Activated naive CD4-positive, alpha-beta T cell treated with anti-CD3 and anti-CD28 coated beads, Interleukin-2, amount 50 U/mL, for 72 hours (primary cell): Measurements from ENCODE around the gene FAM78A. TPM values are rescaled to one million over a fixed set of nuclear protein-coding genes. Genes with fewer than 3 reads are reported as not detected.
"Not testable (repeated sequence)": the region's sequence is repeated elsewhere in the genome, so short reads cannot be mapped to it uniquely, and the experiment has no call there.

Experiments used
- ATAC-seq, 2 donors: fragments of 150-1000 bp; cut with Tn5 transposase; 2 replicates each; pipeline ENCODE4 v1.10.0; 2021; ENCODE audit warnings: mild to moderate bottlenecking in 2 of 2, moderate library complexity in 2 of 2
- DNase-seq, 2 donors: peaks; one replicate each; pipeline ENCODE4 v3.0.0; 2021 to 2022; ENCODE audit warnings: low spot score in 2 of 2
- H3K27ac Mint-ChIP-seq, 2 donors: one replicate each; pipeline ENCODE4 v1.8.0; 2022; ENCODE audit warnings: mild to moderate bottlenecking in 2 of 2, mixed read lengths in 2 of 2
- H3K36me3 Mint-ChIP-seq, 2 donors: one replicate each; pipeline ENCODE4 v1.8.0; 2022; ENCODE audit warnings: mixed read lengths in 2 of 2
- H3K9me3 Mint-ChIP-seq, 2 donors: one replicate each; pipeline ENCODE4 v1.8.0; 2022; ENCODE audit warnings: mixed read lengths in 2 of 2
- total RNA-seq, 2 donors: library from RNA; stranded (reverse); gene quantifications; one replicate each; pipeline ENCODE4 v1.2.3, GENCODE V29; 2022

The FAM78A gene
- total RNA-seq, 2 donors from 2014 or later: 23.0 to 45.7 TPM

DNA sequence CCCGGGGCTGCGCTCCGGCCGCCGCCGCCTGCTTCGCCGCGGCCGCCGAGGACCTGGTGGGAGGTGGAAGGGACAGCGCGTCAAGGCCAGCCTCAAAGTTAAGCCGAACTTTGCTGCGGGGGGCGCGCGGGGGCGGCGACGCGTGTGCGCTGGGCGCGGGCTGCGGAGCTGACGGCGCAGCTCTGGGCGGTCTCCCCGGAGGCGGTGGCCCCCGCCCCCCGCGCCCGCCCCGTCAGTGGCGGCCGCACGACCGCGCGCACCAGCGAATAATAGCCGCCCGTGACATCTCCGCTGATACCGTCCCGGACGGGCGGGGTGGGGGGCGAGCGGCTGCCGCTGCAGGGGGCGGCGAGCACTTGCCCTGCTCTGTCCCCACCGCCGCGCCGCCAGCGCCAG, 579 bp upstream of the FAM78A start:
- DNase-seq (no peak), ATAC-seq (peak; percentile 28 to 29)
- Mint-ChIP-seq H3K27ac (peak overlapping the region in 1 of 2 donors; percentile 95), H3K9me3 (no peaks in the 10 kb centered on the region), H3K36me3 (peaks cover 43 to 44% of the 10 kb centered on the region in 2 donors)

DNA sequence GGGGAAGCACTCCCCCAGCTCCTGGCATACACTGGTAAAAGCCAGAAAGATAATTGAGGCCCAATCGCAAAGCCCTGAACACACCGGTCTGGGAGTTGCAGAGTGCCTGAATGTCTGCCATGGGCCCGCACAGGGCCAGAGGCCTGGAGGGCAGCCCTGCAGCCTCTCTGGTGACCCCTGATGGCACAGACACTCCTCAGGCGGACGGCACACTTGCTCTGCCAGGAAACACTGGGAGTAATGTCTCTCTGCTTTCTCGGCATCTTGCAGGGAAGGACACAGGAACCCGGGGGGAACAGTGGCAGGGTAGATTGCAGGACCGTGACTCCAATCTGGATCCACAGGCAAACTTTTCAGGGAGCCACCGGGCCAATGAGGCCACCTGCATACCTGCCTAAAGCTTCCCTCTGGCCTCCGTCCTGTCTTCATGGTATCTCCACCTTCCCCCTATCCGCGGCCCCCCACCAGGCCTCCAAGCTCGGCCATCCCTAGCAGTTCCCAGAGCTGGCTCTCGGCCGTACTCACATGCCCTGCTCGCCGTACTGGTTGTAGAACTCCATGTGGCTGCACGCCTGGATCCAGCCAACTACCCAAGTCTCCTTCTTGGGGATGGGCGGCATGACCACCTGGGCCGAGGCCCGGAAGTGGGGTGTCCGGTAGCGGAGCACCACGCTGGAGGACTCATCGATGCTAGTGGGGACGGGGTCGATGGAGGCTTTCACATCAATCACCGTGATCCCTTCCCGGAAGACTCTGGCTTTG, 797 bp downstream of the FAM78A start:
- peak in 1 of 2 donors; percentile 42 for DNase-seq
- peak; percentile 15 to 17 for ATAC-seq

DNA sequence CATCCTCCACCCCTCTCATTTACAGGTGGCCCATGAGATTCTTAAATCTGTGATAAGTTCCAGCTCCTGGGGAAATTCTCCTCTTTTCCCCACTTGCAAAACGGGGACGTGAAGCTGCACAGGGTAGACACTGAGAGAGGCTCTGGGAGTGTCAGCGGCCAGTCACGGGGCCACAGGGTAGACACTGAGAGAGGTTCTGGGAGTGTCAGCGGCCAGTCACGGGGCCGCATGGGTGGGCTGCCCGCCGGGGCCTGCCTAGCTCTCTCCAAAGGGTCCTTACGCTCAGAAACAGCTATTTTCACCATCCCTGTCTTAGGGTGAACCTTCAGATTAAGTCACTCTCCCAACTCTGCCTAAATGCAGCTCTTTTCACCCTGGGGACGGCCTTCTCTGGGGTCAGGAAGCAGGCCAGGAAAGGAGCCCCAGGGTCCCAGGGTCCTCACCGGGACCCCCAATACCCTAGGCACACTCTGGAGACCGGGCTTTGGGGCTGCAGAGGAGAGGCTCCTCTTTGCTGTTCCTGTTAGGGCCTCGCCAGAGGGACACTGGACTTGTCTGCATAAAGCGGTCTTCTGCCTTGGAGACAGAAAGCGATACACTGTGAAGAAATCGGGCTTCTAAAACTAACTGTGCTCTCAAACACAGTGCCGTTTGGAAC, 1.5 kb downstream of the FAM78A start:
- peak; percentile 23 to 42 for ATAC-seq

More for the DNA sequence above, 797 bp downstream of the FAM78A start:
- Mint-ChIP-seq H3K9me3 (no peaks in the 10 kb centered on the region), H3K27ac (peak overlapping the region; percentile 95 to 97), H3K36me3 (peaks cover 44 to 50% of the 10 kb centered on the region in 2 donors)

GRCh38 chr9:131273856-131274673, 2.2 kb downstream of the FAM78A start:
- Mint-ChIP-seq H3K27ac (peak overlapping the region; percentile 95 to 97), H3K36me3 (peaks cover 44 to 50% of the 10 kb centered on the region in 2 donors), H3K9me3 (no peaks in the 10 kb centered on the region)
- ATAC-seq: peak in 1 of 2 donors; percentile 9
- peak in 1 of 2 donors; percentile 71 for DNase-seq

More for the DNA sequence above, 1.5 kb downstream of the FAM78A start:
- Mint-ChIP-seq H3K36me3 (peaks cover 44 to 50% of the 10 kb centered on the region in 2 donors), H3K27ac (peak overlapping the region; percentile 95 to 97), H3K9me3 (no peaks in the 10 kb centered on the region)
- DNase-seq: peak in 1 of 2 donors; percentile 34

- H3K27ac Mint-ChIP-seq: peak overlapping the region; percentile 95 to 97
- peaks cover 44 to 50% of the 10 kb centered on the region in 2 donors for H3K36me3 Mint-ChIP-seq
- DNase-seq (peak; percentile 29 to 65), ATAC-seq (no peak)
- H3K9me3 Mint-ChIP-seq: no peaks in the 10 kb centered on the region
Observed at GRCh38 chr9:131273146-131273855, 3.0 kb downstream of the FAM78A start.

DNA sequence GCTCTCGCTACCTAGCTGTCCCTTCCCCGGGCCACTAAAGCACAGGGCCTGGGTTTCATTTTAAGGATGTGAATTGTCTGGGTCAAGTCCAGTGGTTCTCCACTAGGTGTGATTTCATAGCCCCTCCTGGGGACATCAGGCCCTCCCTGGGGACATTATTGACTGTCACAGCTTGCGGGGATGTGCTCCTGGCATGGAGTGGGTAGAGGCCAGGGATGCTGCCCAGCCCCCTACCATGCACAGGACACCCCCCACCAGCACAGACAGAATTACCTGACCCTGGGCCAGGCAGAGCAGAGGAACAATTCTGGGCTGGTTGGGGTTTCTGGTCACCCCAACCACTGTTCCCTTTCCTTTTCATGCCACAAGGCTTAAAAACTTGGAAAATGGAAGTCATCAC, 4.1 kb downstream of the FAM78A start:
- DNase-seq (no peak), ATAC-seq (no peak)
- peaks cover 44 to 50% of the 10 kb centered on the region in 2 donors for H3K36me3 Mint-ChIP-seq
- peak overlapping the region; percentile 95 to 96 for H3K27ac Mint-ChIP-seq
- H3K9me3 Mint-ChIP-seq: no peaks in the 10 kb centered on the region

DNA sequence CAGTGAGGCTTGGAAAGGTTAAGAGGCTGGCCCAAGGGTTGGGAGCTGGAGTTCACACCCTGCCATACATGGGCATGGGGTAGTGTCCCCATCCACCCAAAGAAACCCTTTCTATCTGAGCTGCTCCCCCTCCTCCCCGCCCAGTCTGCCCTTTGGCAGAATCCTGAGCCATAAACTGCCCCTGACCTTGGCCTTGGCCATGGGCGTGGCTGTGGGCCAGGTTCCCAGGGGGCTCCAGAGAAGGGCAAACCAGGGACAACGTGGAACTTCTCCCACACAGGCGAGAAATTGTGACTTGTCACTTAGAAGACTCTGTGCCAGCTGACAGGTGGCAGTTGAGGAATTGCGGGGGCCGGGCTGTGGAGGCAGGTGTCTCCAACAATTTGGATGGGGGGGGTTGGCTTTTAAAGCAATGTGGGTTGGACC, 4.8 kb downstream of the FAM78A start:
- DNase-seq: no peak
- H3K36me3 Mint-ChIP-seq: peaks cover 48 to 50% of the 10 kb centered on the region in 2 donors
- ATAC-seq: peak in 1 of 2 donors; percentile 5
- no peaks in the 10 kb centered on the region for H3K9me3 Mint-ChIP-seq
- peak overlapping the region; percentile 95 to 96 for H3K27ac Mint-ChIP-seq

- H3K36me3 Mint-ChIP-seq: peaks cover 44 to 48% of the 10 kb centered on the region in 2 donors
- ATAC-seq, H3K9me3 Mint-ChIP-seq, DNase-seq: not testable (repeated sequence)
- peak overlapping the region; percentile 95 to 96 for H3K27ac Mint-ChIP-seq
Observed at GRCh38 chr9:131271016-131271273, 5.4 kb downstream of the FAM78A start.

GRCh38 chr9:131270171-131271015, 5.9 kb downstream of the FAM78A start:
- ATAC-seq: peak; percentile 15 to 53
- Mint-ChIP-seq H3K9me3 (no peaks in the 10 kb centered on the region), H3K36me3 (peaks cover 39 to 44% of the 10 kb centered on the region in 2 donors), H3K27ac (peak overlapping the region; percentile 95 to 98)
- peak; percentile 44 to 84 for DNase-seq

DNA sequence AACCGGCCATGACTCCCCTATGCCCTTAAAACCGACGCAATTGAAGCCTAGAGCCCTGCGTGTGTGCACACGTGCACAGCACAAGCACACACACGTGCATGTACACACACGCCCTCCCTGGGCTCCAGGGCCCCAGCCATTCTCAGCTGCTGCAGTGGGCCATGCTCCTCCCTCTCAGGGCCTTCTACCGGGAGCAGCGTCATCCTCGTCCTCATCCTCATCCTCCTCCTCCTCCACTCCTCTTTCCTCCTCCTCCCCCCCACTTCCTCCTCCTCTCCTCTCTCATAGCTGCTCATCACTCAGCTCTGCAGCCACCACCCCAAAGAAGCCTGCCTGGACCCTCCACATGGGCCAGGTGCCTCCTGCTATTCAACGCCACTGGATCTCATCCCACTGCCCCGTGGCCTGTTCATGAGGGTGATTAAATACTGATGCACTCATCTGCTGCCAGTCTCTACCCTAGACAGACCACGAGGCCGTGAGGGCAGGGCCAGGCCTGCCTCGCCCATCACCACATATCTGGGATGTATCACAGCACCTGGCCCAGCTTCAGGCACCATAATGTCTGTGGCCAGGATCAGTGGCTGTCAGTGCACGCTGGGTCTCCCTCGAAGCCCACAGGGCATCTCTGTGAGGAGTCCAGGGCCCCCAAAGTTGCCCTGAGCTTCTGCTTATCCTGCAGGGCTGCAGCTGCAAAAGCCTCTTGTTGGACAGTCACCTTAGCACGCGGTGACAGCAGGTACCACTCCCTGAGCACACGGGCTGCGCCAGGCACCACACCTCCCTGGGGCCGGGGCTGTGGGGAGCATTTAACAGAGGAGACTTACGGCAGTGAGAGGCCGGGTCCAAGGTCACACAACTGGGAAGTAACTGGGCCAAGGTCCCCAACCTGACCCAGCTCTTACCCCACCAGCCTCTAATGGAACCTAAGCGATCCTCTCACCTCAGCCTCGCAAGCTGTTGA, 9.8 kb downstream of the FAM78A start:
- DNase-seq: peak in 1 of 2 donors; percentile 43
- no peaks in the 10 kb centered on the region for H3K9me3 Mint-ChIP-seq
- ATAC-seq: peak; percentile 35 to 38
- H3K27ac Mint-ChIP-seq: peak overlapping the region; percentile 85 to 95
- H3K36me3 Mint-ChIP-seq: peaks cover 12 to 20% of the 10 kb centered on the region in 2 donors

DNA sequence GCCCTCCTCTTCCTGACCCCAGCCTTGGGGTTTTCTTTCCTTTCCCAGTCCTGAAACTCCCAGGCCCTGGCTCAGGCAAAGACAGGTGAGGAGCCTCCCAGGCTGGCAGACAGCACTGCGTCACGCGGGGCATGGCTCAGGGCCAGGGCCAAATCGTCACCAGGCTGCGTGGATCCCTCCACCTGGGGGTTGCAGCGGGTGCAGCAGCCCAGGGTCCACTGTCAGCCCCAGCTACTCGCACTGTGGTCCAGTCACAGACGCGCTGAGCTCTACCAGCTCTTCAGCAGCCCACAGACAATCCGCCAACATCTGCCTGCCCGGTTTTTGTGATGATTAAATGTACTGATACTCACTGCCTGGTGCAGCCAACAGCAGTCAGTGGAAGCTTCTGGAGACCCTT, 12.1 kb downstream of the FAM78A start:
- DNase-seq (peak in 1 of 2 donors; percentile 36), ATAC-seq (peak in 1 of 2 donors; percentile 10)
- peaks cover 11 to 26% of the 10 kb centered on the region in 2 donors for H3K36me3 Mint-ChIP-seq
- no peaks in the 10 kb centered on the region for H3K9me3 Mint-ChIP-seq
- H3K27ac Mint-ChIP-seq: peak overlapping the region; percentile 85 to 93

DNA sequence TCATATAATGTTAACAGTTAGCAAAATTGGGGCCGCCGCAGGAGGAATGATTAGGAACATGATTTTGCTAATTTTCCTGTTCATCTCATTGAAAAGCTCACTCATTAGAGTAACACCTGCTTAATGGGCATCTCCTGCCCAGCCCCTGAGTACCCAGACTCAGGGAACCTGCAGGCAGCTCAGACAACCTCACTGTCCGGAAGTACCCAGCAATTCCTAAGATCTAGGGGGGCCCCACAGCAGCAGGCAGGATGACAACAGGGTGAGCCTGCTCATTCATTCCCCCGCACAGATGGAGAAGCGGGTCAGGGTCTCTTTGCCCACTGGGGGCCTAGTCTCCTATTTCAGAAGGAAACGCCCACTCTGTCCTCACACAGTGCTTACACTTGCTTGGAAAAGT, 12.6 kb downstream of the FAM78A start:
- ATAC-seq (no peak), DNase-seq (no peak)
- H3K27ac Mint-ChIP-seq: peak overlapping the region; percentile 85 to 93
- no peaks in the 10 kb centered on the region for H3K9me3 Mint-ChIP-seq
- H3K36me3 Mint-ChIP-seq: peaks cover 11 to 26% of the 10 kb centered on the region in 2 donors

GRCh38 chr9:131263033-131263343, 13.3 kb downstream of the FAM78A start:
- not testable (repeated sequence) for DNase-seq, ATAC-seq, H3K9me3 Mint-ChIP-seq
- H3K36me3 Mint-ChIP-seq: peaks cover 11 to 26% of the 10 kb centered on the region in 2 donors
- H3K27ac Mint-ChIP-seq: peak overlapping the region; percentile 62 to 86

GRCh38 chr9:131262327-131263032, 13.8 kb downstream of the FAM78A start:
- DNase-seq (no peak), ATAC-seq (no peak)
- Mint-ChIP-seq H3K36me3 (peaks cover 11 to 26% of the 10 kb centered on the region in 2 donors), H3K9me3 (no peaks in the 10 kb centered on the region), H3K27ac (peak overlapping the region; percentile 62 to 86)
